Measurements from ENCODE around the gene CLCN1.

Gene CLCN1

DNA sequence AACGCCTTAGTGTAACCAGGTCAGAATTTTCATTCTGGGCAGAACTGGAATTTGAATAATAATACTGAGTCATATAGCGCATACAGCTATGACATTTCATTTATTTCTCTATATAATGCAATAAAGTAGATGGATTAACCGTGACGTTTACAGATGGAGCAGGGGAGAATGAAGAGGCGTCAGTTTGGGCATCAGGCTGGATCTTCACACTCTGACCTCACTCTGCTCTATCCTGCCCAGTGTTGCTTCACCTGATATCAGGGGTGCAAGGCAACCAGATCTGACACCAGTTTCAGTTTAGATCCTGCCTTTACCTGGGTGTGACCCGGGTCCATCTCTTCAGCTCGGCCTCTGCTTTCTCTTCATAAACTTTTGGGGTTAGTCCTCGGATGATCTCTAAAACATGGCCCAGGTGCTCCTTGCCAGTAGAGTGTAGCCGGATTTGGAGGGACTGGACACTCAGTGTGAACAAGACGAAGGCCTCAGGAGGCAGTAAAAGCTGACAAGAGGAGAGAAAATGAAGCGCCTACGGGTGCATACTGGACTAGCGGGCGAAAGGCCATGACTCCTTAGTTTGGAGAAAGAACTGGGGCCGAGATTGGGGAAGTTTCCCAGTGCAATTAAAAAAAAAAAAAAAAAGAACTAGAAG is 63.8 kb downstream of the CLCN1 start:
- Histone ChIP-seq H3F3A (ENCODE audit: insufficient read depth, low read length) (no peaks in the 10 kb centered on the region), H3K27ac (ENCODE audit: low read length) (no peak overlapping the region), H3K9me2 (replicated peaks; ENCODE audit: insufficient read depth, low read length) (no peaks in the 10 kb centered on the region), H3K4me3 (ENCODE audit: low read length) (peak overlapping the region; percentile 91), H3K36me3 (replicated peaks; ENCODE audit: insufficient read depth, low read length) (no peaks in the 10 kb centered on the region), H3K4me1 (ENCODE audit: low read length) (peaks cover 7% of the 10 kb centered on the region), H2AFZ (ENCODE audit: low read length) (peak overlapping the region; percentile 93), H3K9me3 (replicated peaks; ENCODE audit: insufficient read depth, low read length) (no peaks in the 10 kb centered on the region), H3K4me2 (ENCODE audit: low read depth, low read length) (peak overlapping the region; percentile 83), H3K27me3 (replicated peaks; ENCODE audit: insufficient read depth, low read length) (no peaks in the 10 kb centered on the region), H4K20me1 (ENCODE audit: insufficient read depth, low read length) (no peaks in the 10 kb centered on the region), H3K9ac (ENCODE audit: low read length) (peak overlapping the region; percentile 59; the same call in 1 of the 2 replicates), H3K79me2 (ENCODE audit: low read length) (no peaks in the 10 kb centered on the region)
- no peak for TF ChIP-seq CTCF (IDR thresholded peaks at IDR 0.05; ENCODE audit: low read length)
- TF ChIP-seq EZH2 (optimal IDR thresholded peaks at IDR 0.05; ENCODE audit: low read depth, low read length) = no peak
- TF ChIP-seq EZH2phosphoT487 (IDR thresholded peaks at IDR 0.05; ENCODE audit: low read length) = no peak
- DNase-seq = no peak

- no peak for TF ChIP-seq EZH2phosphoT487 (IDR thresholded peaks at IDR 0.05; ENCODE audit: low read length)
- TF ChIP-seq EZH2 (optimal IDR thresholded peaks at IDR 0.05; ENCODE audit: low read depth, low read length) = no peak
- TF ChIP-seq CTCF (IDR thresholded peaks at IDR 0.05; ENCODE audit: low read length) = peak; percentile 89
- no peaks in the 10 kb centered on the region for H3K9me2 ChIP-seq (replicated peaks; ENCODE audit: insufficient read depth, low read length)
- no peaks in the 10 kb centered on the region for H3K9me3 ChIP-seq (replicated peaks; ENCODE audit: insufficient read depth, low read length)
- H3K4me1 ChIP-seq (ENCODE audit: low read length) = peaks cover 7% of the 10 kb centered on the region
- peak overlapping the region; percentile 3; the same call in 1 of the 2 replicates for H3K27ac ChIP-seq (ENCODE audit: low read length)
- H3K36me3 ChIP-seq (replicated peaks; ENCODE audit: insufficient read depth, low read length) = no peaks in the 10 kb centered on the region
- H3K27me3 ChIP-seq (replicated peaks; ENCODE audit: insufficient read depth, low read length) = no peaks in the 10 kb centered on the region
- peak overlapping the region; percentile 93 for H2AFZ ChIP-seq (ENCODE audit: low read length)
- peak overlapping the region; percentile 59 for H3K9ac ChIP-seq (ENCODE audit: low read length)
- no peaks in the 10 kb centered on the region for H3K79me2 ChIP-seq (ENCODE audit: low read length)
- peak overlapping the region; percentile 83 for H3K4me2 ChIP-seq (ENCODE audit: low read depth, low read length)
- H3F3A ChIP-seq (ENCODE audit: insufficient read depth, low read length) = no peaks in the 10 kb centered on the region
- DNase-seq = peak; percentile 91
- H4K20me1 ChIP-seq (ENCODE audit: insufficient read depth, low read length) = no peaks in the 10 kb centered on the region
- peak overlapping the region; percentile 91 for H3K4me3 ChIP-seq (ENCODE audit: low read length)
Observed at GRCh38 chr7:143380260-143380645, 64.3 kb downstream of the CLCN1 start.

- DNase-seq = peak; percentile 90
- H4K20me1 ChIP-seq (ENCODE audit: insufficient read depth, low read length) = no peaks in the 10 kb centered on the region
- no peaks in the 10 kb centered on the region for H3F3A ChIP-seq (ENCODE audit: insufficient read depth, low read length)
- no peaks in the 10 kb centered on the region for H3K79me2 ChIP-seq (ENCODE audit: low read length)
- no peaks in the 10 kb centered on the region for H3K27me3 ChIP-seq (replicated peaks; ENCODE audit: insufficient read depth, low read length)
- H3K9me3 ChIP-seq (replicated peaks; ENCODE audit: insufficient read depth, low read length) = no peaks in the 10 kb centered on the region
- H3K9me2 ChIP-seq (replicated peaks; ENCODE audit: insufficient read depth, low read length) = no peaks in the 10 kb centered on the region
- peaks cover 7% of the 10 kb centered on the region for H3K4me1 ChIP-seq (ENCODE audit: low read length)
- peak within 1 kb of the TSS; percentile 94 for H2AFZ ChIP-seq (ENCODE audit: low read length)
- H3K4me2 ChIP-seq (ENCODE audit: low read depth, low read length) = peak within 1 kb of the TSS; percentile 83
- no peaks in the 10 kb centered on the region for H3K36me3 ChIP-seq (replicated peaks; ENCODE audit: insufficient read depth, low read length)
- peak within 1 kb of the TSS; percentile 3; the same call in 1 of the 2 replicates for H3K27ac ChIP-seq (ENCODE audit: low read length)
- TF ChIP-seq EZH2phosphoT487 (IDR thresholded peaks at IDR 0.05; ENCODE audit: low read length) (no peak), CTCF (IDR thresholded peaks at IDR 0.05; ENCODE audit: low read length) (no peak), EZH2 (optimal IDR thresholded peaks at IDR 0.05; ENCODE audit: low read depth, low read length) (no peak)
- peak within 1 kb of the TSS; percentile 62 for H3K9ac ChIP-seq (ENCODE audit: low read length)
- peak within 1 kb of the TSS; percentile 91 for H3K4me3 ChIP-seq (ENCODE audit: low read length)
Observed at GRCh38 chr7:143380646-143381426, 64.9 kb downstream of the CLCN1 start, which contains the start of gene ZYX. TSS of gene ZYX (plus strand) at chr7:143381345. CDS start at chr7:143381572, 227 bp downstream.
